Measurements from ENCODE around the gene MAPKAPK2.
"Not testable (repeated sequence)": the region's sequence is repeated elsewhere in the genome, so short reads cannot be mapped to it uniquely, and the experiment has no call there.

Gene MAPKAPK2

DNA sequence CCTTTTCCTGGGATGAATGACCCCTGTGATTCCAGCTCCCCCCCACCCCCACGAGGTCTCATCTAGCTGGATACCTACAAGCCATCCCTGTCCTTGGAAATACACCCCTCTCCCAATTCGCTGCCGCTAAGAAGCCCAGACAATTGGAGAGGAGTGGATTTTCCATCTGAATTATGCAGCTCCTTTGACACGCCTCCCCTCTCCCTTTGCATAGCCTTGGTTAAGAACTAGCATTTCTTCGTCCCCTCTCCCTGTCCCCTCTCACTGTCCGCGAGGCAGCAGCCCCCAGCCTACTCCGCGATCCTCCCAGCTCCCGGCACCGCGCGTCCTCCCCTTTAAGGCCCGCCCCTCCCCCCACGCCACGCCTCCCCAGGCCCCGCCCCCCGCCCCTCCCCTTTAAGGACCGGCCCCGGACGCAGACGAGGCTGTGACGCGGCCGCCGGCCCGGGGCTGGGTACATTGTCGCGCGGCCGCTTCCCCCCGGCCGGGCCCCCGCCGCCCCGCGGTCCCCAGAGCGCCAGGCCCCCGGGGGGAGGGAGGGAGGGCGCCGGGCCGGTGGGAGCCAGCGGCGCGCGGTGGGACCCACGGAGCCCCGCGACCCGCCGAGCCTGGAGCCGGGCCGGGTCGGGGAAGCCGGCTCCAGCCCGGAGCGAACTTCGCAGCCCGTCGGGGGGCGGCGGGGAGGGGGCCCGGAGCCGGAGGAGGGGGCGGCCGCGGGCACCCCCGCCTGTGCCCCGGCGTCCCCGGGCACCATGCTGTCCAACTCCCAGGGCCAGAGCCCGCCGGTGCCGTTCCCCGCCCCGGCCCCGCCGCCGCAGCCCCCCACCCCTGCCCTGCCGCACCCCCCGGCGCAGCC, at the start of gene MAPKAPK2:
MAPKAPK2 (plus strand) TSS at position 428 of the 856 bp plus-strand sequence; CDS start at position 753, 325 bp downstream.
- peak; percentile 57 to 64 for DNase-seq (ENCODE audit: low read depth in 2 of 2, low spot score in 1 of 2)

DNA sequence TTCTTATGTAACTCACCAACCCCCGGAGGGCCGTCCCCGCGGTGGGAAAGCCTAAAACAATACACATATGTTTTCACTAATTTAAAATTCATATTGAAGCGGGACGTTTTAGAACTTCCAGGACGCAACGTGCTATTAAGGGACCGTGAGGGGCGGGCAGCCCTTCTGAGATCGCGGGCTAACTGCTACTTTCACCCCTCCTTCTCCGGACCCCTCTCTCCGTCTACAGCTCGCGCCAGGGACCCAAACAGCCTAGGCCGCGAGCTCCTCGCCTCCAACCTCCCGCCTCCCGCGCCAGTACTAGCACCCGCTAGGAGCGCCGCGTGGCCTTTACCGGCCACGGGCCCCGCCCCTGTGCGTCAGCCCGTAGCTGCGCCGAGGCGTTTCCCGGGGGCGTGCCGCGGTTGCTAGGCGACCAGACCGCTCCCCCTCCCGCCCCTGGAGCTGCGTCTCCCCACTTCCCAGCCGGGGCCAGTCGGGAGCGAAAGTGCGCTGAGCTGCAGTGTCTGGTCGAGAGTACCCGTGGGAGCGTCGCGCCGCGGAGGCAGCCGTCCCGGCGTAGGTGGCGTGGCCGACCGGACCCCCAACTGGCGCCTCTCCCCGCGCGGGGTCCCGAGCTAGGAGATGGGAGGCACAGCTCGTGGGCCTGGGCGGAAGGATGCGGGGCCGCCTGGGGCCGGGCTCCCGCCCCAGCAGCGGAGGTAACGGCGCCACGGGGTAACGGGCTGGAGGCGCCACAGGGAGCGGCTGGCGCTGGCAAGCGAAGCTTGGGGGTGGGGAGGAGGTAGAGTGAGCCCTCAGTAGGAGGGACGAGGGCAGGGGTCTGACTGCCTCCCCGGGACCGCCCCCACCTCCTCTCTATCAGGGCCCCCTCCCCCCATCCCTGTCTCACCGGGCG, 49.4 kb upstream of the MAPKAPK2 start, which contains the start of gene DYRK3:
DYRK3 (plus strand) TSS at position 457 of the 898 bp plus-strand sequence; CDS start at position 625, 168 bp downstream.
- peak; percentile 71 to 75 for DNase-seq (ENCODE audit: low read depth in 2 of 2, low spot score in 1 of 2)

DNA sequence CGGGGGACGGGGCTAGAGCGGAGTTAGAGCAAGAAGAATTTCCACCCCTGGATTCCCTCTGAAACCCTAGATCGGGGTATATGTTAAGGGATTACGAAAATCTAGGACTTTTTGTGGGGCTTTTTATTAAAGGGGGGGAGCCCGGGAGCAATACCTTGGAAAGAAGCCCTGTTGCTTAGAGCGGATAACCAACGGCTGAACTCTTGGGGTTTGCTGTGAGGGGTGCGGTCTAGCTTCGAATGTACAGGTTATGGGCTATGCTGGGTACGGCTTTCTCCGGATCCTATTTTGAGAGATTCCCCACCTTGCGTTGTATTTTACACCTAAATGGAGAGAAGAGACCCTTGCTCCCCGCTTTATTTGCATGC, 48.7 kb upstream of the MAPKAPK2 start:
- no peak for DNase-seq (ENCODE audit: low read depth in 2 of 2, low spot score in 1 of 2)

DNA sequence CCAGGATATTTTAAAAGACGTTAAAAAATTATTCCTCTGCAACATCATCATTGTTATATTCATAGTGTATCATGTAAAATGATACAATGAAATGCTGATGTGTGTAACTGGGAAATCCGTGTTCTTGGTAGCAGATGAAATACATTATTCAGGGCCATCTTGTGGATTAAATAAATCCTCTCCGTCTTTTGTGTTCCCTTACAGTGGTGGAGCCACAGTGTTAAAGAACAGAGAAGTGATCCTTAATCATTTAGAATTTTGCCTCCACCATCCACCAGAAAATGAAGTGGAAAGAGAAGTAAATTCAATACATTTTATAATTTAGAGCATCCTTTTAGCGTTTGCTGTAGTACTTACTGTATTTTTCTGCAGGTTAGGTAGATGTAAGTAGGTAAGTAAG, 48.0 kb upstream of the MAPKAPK2 start:
- DNase-seq (ENCODE audit: low read depth in 2 of 2, low spot score in 1 of 2): no peak

DNA sequence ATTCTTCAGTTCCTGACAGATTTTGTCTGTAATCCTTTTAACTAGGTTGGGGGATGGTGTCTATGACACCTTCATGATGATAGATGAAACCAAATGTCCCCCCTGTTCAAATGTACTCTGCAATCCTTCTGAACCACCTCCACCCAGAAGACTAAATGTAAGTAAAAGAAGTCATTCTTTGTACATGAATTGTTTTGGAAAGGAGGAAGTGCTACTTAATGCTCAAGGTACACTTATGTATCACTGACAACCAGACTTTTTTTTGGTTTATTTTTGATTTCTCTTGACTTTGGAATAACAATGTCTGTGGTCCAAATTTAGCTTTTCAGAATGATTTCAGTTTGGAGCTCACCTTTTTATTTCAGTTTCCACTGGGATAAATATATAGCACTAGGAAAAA, 47.1 kb upstream of the MAPKAPK2 start:
- no peak for DNase-seq (ENCODE audit: low read depth in 2 of 2, low spot score in 1 of 2)

DNA sequence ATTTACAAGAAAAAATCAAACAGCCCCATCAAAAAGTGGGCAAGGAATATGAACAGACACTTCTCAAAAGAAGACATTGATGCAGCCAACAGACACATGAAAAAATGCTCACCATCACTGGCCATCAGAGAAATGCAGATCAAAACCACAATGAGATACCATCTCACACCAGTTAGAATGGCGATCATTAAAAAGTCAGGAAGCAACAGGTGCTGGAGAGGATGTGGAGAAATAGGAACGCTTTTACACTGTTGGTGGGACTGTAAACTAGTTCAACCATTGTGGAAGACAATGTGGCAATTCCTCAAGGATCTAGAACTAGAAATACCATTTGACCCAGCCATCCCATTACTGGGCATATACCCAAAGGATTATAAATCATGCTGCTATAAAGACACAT, 42.6 kb upstream of the MAPKAPK2 start:
- not testable (repeated sequence) for DNase-seq (ENCODE audit: low read depth in 2 of 2, low spot score in 1 of 2)

DNA sequence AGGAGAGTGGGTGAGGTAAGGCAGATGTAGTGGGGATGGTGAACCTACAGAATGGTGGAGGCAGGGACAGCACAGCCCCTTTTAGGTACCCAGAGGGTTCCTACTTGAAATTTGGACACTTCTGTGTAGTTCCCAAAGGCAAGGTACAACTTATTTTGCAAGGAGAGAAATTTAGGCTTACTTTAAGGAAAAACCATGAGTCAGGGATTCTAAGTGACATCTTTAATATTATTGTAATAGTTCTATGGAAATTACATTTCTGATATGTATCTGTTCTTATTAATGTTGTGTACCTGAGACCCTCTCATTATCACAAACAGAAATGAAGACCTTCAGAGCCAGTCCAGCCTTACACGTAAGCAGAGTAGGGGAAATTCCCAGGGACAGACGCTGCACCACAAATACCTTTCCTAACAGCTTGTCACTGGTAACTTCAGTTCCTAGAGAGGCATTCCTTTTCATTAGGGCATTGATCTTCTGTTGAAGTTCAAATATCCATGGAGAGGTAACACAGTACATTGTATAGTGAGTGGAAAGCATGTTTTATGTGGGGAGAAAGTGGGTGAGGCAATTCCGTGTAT, 41.5 kb upstream of the MAPKAPK2 start:
- no peak for DNase-seq (ENCODE audit: low read depth in 2 of 2, low spot score in 1 of 2)

DNA sequence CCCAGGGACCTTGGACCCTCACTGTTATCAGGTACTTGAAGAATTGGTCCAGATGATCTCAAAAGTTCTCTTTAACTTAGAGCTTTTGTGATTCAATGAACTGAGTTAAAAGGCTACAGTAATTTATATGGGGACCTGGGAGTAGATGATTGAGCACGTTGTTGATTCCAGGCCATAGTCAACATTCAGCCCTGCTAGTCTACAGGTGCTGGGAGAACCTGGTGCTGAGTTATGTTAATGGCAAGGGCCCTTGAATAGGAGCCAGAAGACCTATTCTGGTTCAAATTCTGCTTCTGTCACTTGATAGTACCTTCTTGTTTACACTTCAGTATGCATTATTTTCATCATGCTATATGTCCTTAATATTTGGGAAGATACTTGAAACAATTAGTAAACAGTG, 38.2 kb upstream of the MAPKAPK2 start:
- no peak for DNase-seq (ENCODE audit: low read depth in 2 of 2, low spot score in 1 of 2)

DNA sequence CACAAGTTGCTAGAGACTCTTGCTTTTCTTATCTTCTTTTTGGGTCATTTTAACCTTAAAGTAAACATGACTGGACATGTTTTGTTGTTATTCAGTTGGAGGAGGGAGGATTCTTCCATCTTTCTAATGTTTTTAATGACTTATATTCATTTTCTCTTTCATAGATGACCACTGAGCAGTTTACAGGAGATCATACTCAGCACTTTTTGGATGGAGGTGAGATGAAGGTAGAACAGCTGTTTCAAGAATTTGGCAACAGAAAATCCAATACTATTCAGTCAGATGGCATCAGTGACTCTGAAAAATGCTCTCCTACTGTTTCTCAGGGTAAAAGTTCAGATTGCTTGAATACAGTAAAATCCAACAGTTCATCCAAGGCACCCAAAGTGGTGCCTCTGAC, 37.5 kb upstream of the MAPKAPK2 start:
- DNase-seq (ENCODE audit: low read depth in 2 of 2, low spot score in 1 of 2): no peak

DNA sequence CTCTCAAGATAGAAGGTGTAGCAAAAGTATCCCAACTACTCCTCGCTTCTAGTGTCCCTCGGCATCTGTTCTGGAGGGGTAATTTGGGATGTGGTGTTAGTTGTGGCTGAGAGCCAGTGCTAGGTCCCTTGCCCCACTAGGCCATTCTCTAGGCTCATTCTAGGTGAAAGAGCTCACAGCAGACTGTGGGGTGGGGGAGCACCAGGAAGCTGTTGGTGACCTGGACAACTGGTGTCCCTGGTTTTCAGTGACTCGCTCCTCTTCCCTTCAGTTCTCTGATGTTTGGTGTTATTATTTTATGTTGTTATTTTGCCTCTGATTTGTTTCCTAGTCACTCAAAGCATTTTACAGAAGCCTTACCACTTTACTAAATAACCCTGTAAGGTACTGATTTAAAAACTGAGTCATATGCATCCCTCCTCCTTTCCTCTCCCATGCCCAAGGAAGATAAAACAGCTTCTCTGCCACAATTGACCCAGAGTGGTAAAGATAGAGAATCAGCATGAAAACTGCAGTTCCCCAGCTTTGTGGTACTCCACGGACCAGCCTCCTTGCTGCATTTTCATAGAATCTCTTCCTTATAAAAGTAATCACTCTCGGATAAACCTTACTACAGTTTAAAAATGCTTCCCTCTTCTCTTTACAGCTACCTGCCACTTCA, 35.3 kb upstream of the MAPKAPK2 start:
- DNase-seq (ENCODE audit: low read depth in 2 of 2, low spot score in 1 of 2): no peak

DNA sequence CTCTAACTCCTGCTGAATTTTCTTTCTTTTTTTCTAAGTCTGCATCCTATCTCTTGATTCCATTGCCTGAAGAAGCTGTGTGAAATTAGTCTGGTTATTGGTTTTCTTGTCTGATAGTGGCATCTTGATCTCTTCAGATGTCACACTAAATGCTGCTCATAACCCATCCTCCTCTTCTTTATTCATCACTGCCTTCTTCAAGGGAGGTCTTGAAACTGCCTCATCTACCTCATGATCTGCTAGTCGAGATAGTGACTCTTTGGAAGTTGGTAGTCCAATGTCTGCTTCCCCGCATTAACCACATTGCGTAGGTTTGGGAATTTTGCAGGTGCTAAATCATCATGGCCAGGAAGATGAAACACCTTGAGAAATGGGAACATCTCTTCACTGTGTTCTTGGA, 33.7 kb upstream of the MAPKAPK2 start:
- DNase-seq (ENCODE audit: low read depth in 2 of 2, low spot score in 1 of 2): no peak

DNA sequence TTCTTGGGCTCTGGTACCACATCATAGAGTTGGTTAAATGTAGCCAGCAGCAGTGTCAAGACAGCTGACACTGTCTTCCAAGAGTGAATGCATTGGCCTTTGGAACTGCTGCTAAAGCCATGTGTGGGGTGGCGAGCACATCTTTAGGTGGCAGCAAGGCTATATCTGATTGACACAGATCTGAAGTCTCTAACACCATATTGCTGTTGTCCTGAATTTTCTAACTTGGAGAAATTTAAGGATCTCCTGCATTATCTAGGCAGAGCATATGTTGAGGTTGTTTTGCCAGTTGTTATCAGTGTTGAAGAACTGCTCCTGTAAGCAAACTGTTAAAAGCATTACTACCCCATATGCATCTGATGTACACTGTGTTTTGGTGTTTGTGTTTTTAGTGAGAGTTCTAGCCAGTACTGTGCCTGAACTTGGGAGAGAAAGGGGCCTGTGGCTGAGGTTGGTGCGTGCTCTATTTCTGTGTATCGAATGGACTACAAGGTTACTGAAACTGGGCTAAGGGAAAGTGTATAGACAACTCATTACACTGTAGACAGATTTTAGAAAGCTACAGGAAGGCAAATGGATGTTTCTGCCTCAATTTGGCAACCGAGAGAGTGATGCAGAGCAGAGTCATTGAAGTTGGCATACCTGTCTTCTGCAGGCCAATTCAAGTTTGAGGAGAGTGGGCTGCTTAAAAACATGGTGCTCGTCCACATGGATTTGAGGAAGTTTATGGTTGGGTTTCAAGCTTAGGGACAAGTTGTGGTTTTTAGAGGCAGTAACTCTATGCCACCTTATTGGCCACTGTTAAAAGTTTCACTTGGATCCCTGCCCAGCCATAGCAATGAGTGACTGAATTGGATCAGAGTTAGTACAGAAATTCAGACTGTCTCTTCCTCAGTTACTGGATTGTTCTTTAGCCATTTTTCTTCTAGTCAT, 32.5 kb upstream of the MAPKAPK2 start:
- DNase-seq (ENCODE audit: low read depth in 2 of 2, low spot score in 1 of 2): no peak

DNA sequence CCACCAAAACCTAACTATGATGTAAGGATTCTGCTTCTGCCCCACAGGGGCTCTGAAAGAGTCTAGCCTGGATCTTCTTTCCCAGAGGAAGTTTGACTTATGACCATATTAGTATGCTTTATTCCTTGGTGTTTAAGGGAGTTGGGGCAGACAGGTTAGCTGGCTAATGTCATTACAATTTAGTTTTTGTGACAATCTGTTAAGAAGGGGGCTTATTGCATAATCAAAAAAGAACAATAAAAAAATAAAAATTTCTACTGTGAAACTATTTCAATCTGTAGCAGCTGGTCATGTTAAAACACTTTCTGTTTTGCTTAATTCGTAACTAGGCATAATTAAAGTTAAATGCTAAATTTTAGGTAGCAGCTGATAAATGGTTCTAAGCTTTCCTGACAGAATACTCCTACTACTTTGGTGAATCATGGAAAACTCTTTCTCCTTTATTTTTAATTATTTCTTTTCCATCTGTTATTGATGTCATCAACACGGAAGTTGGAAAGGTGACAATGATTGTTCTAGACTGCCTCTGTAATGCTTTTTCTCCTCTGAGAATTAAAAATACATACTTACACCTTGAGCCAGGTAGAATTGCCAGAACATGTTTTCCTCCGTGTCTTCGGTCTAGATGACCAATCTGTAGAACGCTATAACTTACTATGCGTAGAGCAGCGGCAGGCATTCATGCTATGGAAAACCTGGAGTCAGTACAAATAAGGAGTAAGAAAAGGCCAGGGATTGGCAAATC, 30.8 kb upstream of the MAPKAPK2 start:
- DNase-seq (ENCODE audit: low read depth in 2 of 2, low spot score in 1 of 2): no peak

DNA sequence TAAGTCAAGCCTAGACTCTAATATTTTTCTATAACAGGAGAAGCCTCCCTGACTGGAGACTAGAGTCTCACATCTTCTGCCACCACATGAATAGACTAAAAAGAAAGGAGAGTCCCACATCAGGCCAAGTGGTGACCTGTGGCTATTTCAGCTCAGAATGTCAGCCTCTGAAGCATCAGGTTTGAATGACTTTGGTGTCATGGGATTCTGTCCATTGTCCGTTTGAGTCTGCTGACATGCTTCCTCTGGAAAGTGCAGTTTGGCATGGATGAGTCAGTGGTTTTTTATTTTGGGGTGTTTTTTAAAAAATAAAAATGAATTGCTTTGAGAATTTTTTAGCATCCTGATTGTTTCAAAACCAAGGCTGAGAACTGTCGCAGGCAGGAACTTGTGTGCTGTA, 29.9 kb upstream of the MAPKAPK2 start:
- DNase-seq (ENCODE audit: low read depth in 2 of 2, low spot score in 1 of 2): no peak

DNA sequence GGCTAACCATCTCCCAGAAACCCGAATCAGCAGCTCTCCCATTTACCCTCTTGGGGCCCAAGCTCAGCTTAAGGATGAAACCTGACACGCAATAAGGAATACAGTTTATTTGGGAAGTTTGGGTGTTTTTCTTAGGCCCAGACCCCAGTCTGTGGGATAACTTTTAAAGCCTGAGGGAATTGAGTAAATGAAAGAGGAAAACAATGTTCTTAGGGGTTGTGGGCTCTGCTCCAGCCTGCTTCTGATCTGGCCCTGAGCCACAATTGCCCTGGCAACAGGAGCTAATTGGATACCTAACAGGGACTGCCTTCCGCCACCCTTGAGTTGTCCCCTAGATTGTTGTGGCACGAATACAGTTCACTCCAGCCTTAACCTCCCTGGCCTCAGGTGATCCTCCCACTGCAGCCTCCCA, 29.2 kb upstream of the MAPKAPK2 start:
- no peak for DNase-seq (ENCODE audit: low read depth in 2 of 2, low spot score in 1 of 2)

DNA sequence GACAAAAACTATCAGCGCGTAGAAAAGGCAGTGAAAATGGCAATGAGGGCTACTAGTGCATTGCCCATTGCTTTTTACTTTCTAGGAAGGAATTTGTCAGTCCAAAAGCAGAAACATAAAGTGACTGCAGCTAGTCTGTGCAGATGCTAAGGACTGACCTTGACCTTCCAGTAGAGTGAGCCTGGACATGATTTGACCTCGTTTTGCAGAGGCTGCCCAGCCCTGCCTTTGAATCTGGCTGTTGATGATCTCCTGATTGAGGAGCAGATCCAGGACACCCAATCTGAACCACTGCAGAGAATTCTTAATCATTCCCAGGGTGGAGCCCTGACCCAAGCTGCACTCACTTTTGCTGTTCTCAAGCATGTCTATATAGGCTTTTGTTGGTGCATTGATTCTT, 27.8 kb upstream of the MAPKAPK2 start:
- DNase-seq (ENCODE audit: low read depth in 2 of 2, low spot score in 1 of 2): no peak

DNA sequence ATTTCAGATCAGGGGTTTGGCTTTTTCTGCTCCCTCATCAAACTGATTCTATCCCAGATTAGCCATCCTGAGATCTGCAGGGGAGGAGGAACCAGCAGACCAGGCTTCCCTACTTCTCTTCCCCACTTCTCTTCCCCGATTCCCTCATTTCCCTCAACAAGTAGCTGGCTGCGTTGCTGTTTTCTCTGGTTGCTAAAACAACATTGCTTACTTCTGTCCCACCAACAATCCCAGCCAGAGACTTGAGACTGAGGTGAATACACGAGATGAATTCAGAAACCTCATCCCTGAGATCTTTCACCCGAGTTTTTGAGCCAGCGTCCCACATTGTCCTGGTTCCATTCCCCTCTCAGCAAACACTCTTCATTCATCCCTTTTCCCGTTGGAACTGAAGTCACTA, 27.0 kb upstream of the MAPKAPK2 start:
- no peak for DNase-seq (ENCODE audit: low read depth in 2 of 2, low spot score in 1 of 2)

DNA sequence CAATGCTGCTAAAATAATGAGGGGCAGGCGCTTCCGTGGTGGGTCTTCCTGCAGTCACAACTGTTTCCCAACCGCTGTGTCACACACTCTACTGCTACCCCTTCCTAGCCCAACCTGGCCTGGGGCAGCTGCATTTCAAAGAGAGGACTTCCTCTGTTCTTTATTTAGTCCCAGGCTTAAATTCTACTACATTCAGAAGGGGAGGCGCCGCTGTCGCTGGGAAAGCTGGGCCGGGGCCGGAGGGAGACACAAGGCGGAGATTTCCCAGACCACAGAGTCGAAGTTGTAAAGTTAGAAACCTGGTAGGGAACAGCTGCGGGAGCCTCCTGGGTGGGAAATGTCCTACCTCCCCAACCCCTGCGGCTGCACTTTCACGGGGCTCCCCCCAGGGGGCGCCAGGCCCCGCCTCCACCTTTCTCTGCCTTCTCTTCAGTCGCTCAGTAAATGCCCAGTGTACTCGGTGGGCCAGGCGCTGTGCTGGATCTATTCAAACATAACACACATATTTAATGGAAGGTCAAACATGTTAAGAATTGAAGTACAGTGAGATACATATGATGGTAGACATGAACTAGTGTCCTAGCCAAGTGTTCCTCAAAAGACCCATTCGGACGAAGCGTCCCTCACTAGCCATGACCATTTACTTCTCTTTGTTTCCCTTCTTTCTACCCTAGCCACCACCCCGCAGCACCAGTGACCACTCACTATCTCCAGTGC, 26.3 kb upstream of the MAPKAPK2 start:
- no peak for DNase-seq (ENCODE audit: low read depth in 2 of 2, low spot score in 1 of 2)

DNA sequence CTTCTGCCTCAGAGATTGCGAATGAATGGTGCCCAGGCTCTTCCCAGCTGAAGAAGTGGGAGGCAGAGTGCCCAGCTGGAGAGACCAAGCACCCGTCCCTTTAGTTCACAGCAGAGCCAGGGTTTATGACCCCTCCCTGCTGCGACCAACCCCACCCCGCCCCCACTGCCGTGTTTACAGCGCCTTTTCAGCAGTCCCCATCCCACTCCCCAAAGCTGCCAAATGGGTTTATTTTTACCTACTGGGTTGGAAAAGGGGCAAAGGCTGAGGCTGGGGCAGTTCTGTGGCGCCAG, 25.8 kb upstream of the MAPKAPK2 start:
- no peak for DNase-seq (ENCODE audit: low read depth in 2 of 2, low spot score in 1 of 2)

All from stimulated activated CD8-positive, alpha-beta memory T cell treated with anti-CD3 and anti-CD28 coated beads, Interleukin-4, amount 100 ng/mL, for 1 hour (primary cell).